A549 (cell line): Measurements from ENCODE around the gene PTPN1. TPM values are rescaled to one million over a fixed set of nuclear protein-coding genes. Genes with fewer than 3 reads are reported as not detected.

ENCODE experiments used
- ATAC-seq, 2 experiments: fragments of 200-7000 bp in 1 of 2; fragments of >200 bp in 1 of 2; cut with Nextera tagmentation in 1 of 2; cut with Tn5 transposase in 1 of 2; 3 replicates each; pipeline versions ENCODE4 v1.8.0 to v1.9.1; 2018 to 2020; ENCODE audit warnings: mild to moderate bottlenecking in 1 of 2, moderate library complexity in 1 of 2
- CTCF ChIA-PET: fragments of 300-600 bp; sonication (Branson Sonifier 250); formaldehyde crosslinking; extraction: SDS; loops from one replicate; lab custom pipeline; 2021; ENCODE audit warnings: antibody characterized with exemption, inconsistent platforms; lab: Yijun Ruan, JAX
- POLR2A ChIA-PET: fragments of 350-600 bp; formaldehyde crosslinking; extraction: SDS; loops from one replicate; lab custom pipeline; 2021; ENCODE audit warnings: antibody characterized with exemption, inconsistent platforms; lab: Yijun Ruan, JAX
- DNase-seq, 2 experiments: peaks; one replicate each; pipeline versions ENCODE4 v3.0.0 to v3.0.0-alpha.2; 2011 to 2016; ENCODE audit warnings: low read depth in 1 of 2, low spot score in 1 of 2
- FAIRE-seq: peaks from 2 replicates; lab custom pipeline; 2011; peaks lifted over from hg19 to GRCh38; lab: Jason Lieb, UNC
- H3K27ac ChIP-seq, 2 experiments: fragments of >200 bp; sonication (Bioruptor Twin); formaldehyde crosslinking; 3 replicates each; pipeline ENCODE4 v1.5.1; 2016 to 2017
- H3K4me1 ChIP-seq: fragments of >200 bp; sonication (Bioruptor Twin); formaldehyde crosslinking; 3 replicates; pipeline ENCODE4 v1.6.1; 2016
- H3K4me2 ChIP-seq: fragments of >200 bp; sonication (Bioruptor Twin); formaldehyde crosslinking; 3 replicates; pipeline ENCODE4 v1.6.1; 2016
- H3K4me3 ChIP-seq: fragments of >200 bp; sonication (Bioruptor Twin); formaldehyde crosslinking; 3 replicates; pipeline ENCODE4 v1.5.1; 2016
- H3K9me3 ChIP-seq: fragments of >200 bp; sonication (Bioruptor Twin); formaldehyde crosslinking; 3 replicates; pipeline ENCODE4 v1.6.1; 2016
- BHLHE40 ChIP-seq: IDR thresholded peaks from 2 replicates; pipeline ENCODE4 v1.6.1; 2012; ENCODE audit warnings: low read depth, low read length, inconsistent platforms
- CBX2 ChIP-seq: fragments of 200-600 bp; sonication (generic); IDR thresholded peaks from 2 replicates; pipeline ENCODE4 v1.6.1; 2016; ENCODE audit warnings: low read depth, mild to moderate bottlenecking, borderline replicate concordance
- CBX8 ChIP-seq: fragments of 200-600 bp; sonication (generic); IDR thresholded peaks from 2 replicates; pipeline ENCODE4 v1.6.1; 2016
- CEBPB ChIP-seq, 2 experiments: fragments of >200 bp in 1 of 2; sonication (Bioruptor Twin) in 1 of 2; formaldehyde crosslinking in 1 of 2; IDR thresholded peaks; 2 replicates each; pipeline ENCODE4 v1.6.1; 2012 to 2016
- CHD4 ChIP-seq: fragments of 200-600 bp; sonication (generic); IDR thresholded peaks from 2 replicates; pipeline ENCODE4 v1.6.1; 2016; ENCODE audit warnings: antibody characterized with exemption, mild to moderate bottlenecking, borderline replicate concordance
- EP300 ChIP-seq, 2 experiments: fragments of >200 bp; sonication (Bioruptor Twin); formaldehyde crosslinking; IDR thresholded peaks; 2 replicates in 1 of 2; 3 replicates in 1 of 2; pipeline ENCODE4 v1.6.1; 2016 to 2017
- FOSB ChIP-seq: fragments of 250-450 bp; sonication (Bioruptor Pico); IDR thresholded peaks from 2 replicates; pipeline ENCODE4 v1.5.0; 2020; ENCODE audit warnings: mild to moderate bottlenecking, moderate library complexity
- FOSL2 ChIP-seq, 2 experiments: fragments of 450-650 bp in 1 of 2; fragments of >200 bp in 1 of 2; sonication (Bioruptor Twin) in 1 of 2; formaldehyde crosslinking; IDR thresholded peaks; 2 replicates each; pipeline versions ENCODE4 v1.5.0 to v1.6.1; 2016 to 2020; ENCODE audit warnings: mild to moderate bottlenecking in 1 of 2, moderate library complexity in 1 of 2
- HDAC2 ChIP-seq: fragments of 200-600 bp; sonication (generic); IDR thresholded peaks from 2 replicates; pipeline ENCODE4 v1.6.1; 2016
- HOXA7 ChIP-seq: fragments of 250-450 bp; sonication (Bioruptor Pico); IDR thresholded peaks from 2 replicates; pipeline ENCODE4 v1.5.0; 2020; ENCODE audit warnings: mild to moderate bottlenecking, moderate library complexity
- HOXB5 ChIP-seq: fragments of 250-450 bp; sonication (Bioruptor Pico); IDR thresholded peaks from 2 replicates; pipeline ENCODE4 v1.5.0; 2020; ENCODE audit warnings: mild to moderate bottlenecking, moderate library complexity
- KDM1A ChIP-seq: fragments of 200-600 bp; sonication (generic); IDR thresholded peaks from 2 replicates; pipeline ENCODE4 v1.6.1; 2016; ENCODE audit warnings: low read depth, mild to moderate bottlenecking
- NR3C1 ChIP-seq: fragments of >200 bp; sonication (Bioruptor Twin); formaldehyde crosslinking; IDR thresholded peaks from 3 replicates; pipeline ENCODE4 v1.6.1; 2017
- ZSCAN20 ChIP-seq: fragments of 250-450 bp; sonication (Bioruptor Pico); IDR thresholded peaks from 2 replicates; pipeline ENCODE4 v1.8.0; 2022; ENCODE audit warnings: mild to moderate bottlenecking, moderate library complexity
- WGBS: methylation state at CpG from one replicate; pipeline ENCODE4 v1.1.6; 2017; ENCODE audit errors: missing lambda C conversion rate; 5-methylcytosine and 5-hydroxymethylcytosine counted together
- polyA plus RNA-seq, 4 experiments: library from polyadenylated mRNA; depleted of rRNA in 3 of 4; stranded (reverse); fragments of >200 nt; fragmentation: RNase III in 1 of 4; extraction: RNeasy Plus Mini Kit Qiagen cat#74134 plus additional on column Dnase treatment in 1 of 4; gene quantifications; 2 replicates in 3 of 4; 3 replicates in 1 of 4; pipeline ENCODE4 v1.2.3, GENCODE V29; 2011 to 2017
- TF ChIP-seq, protein P1 (sequence below): fragments of 250-450 bp; sonication (Bioruptor Pico); IDR thresholded peaks from 2 replicates; pipeline ENCODE4 v1.5.0; 2020; ENCODE audit warnings: low read depth, mild to moderate bottlenecking, moderate library complexity
- TF ChIP-seq, protein P2 (sequence below): fragments of 200-600 bp; sonication (generic); IDR thresholded peaks from 2 replicates; pipeline ENCODE4 v1.6.1; 2016; ENCODE audit warnings: antibody characterized with exemption, mild to moderate bottlenecking, moderate library complexity
- TF ChIP-seq, protein P3 (sequence below): IDR thresholded peaks from 2 replicates; pipeline ENCODE4 v1.6.1; 2012; ENCODE audit warnings: low read depth, borderline replicate concordance
- TF ChIP-seq, protein P4 (sequence below): fragments of 450-650 bp; IDR thresholded peaks from 2 replicates; pipeline ENCODE4 v1.6.1; 2014; ENCODE audit warnings: antibody characterized with exemption
- TF ChIP-seq, protein P5 (sequence below): fragments of >200 bp; sonication (Bioruptor Twin); formaldehyde crosslinking; IDR thresholded peaks from 3 replicates; pipeline ENCODE4 v1.5.1; 2016

PTPN1 gene
- polyA plus RNA-seq, 2 of the 4 experiments (the other 2 are of a cell fraction) = 23.2 to 24.3 TPM

DNA sequence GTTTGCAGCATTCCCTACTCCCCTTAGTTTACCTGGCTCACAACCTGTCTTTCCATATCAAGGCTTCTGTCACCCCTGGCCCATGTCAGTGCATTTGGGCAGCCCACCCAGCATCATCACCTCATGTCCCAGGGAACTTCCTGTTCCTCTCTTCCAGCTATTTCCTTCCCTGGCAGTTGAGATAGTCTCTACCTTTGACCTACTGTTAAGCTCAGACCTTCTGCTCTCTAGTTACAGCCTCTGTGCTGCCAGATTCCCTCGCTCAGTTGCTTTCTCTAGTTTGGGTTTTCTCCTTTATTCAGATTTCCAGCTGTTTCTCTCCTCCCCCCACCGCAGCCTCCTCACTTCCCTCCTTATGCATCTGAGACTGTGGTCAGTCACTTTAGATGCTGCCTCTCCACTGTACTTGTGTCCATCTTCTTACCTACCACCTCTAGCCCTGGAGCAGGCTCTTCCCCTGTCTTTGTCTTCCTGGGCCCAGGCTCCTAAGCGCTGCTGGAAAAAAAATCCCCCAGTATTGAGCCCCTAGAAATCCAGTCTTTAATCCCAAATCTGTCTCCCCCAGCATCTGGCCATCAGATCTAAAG is 16.3 kb downstream of the PTPN1 start:
- no peak for ATAC-seq
- H3K4me2 ChIP-seq = no peak overlapping the region

DNA sequence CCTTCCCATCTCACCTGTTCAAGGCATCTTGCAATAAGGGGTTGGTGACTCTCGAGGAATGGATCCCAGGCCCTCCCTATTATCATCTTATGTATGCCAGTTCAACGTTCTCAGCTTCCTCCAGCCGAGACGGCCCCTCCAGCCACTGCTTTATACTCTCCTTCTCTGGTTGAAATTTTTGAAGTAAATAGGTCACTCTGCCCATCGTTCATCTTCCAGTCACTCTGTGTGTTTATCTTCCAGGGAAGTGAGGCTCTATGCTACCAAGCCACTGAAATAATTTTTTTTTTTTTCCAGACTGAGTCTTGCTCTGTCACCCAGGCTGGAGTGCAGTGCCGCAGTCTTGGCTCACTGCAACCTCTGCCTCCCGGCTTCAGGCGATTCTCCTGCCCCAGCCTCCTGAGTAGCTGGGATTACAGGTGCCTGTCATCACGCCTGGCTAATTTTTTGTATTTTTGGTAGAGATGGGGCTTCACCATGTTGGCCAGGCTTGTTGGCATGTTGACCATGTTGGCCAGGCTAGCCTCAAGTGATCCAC is 17.0 kb downstream of the PTPN1 start:
- ATAC-seq (no peak), FAIRE-seq (no peak), DNase-seq (no peak)
- WGBS = 94% methylated on average over 9 of the region's 9 CpGs
- TF ChIP-seq, protein P1, sequence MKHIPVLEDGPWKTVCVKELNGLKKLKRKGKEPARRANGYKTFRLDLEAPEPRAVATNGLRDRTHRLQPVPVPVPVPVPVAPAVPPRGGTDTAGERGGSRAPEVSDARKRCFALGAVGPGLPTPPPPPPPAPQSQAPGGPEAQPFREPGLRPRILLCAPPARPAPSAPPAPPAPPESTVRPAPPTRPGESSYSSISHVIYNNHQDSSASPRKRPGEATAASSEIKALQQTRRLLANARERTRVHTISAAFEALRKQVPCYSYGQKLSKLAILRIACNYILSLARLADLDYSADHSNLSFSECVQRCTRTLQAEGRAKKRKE (CRISPR knock-in tag) = no peak
- TF ChIP-seq FOSL2 (IDR thresholded peaks at IDR 0.05) (no peak), FOSL2 (CRISPR knock-in tag; IDR thresholded peaks at IDR 0.05) (no peak), CBX2 (no peak)
- CTCF ChIA-PET = interaction anchor here (0.7 to 1.3 kb wide), 4 partner anchors 9 to 348 kb away, joined by 3 to 5 read pairs (median 3); no protein-coding TSS in a partner anchor
- Histone ChIP-seq H3K4me2 (no peak overlapping the region), H3K4me3 (no peak overlapping the region), H3K4me1 (no peaks in the 10 kb centered on the region), H3K9me3 (no peaks in the 10 kb centered on the region), H3K27ac (no peak overlapping the region)
- POLR2A ChIA-PET = no interaction called here

More for the DNA sequence above, 16.3 kb downstream of the PTPN1 start:
- H3K4me3 ChIP-seq = no peak overlapping the region
- DNase-seq = no peak
- H3K9me3 ChIP-seq = no peaks in the 10 kb centered on the region
- TF ChIP-seq FOSB (CRISPR knock-in tag) (no peak), CEBPB (IDR thresholded peaks at IDR 0.05) (no peak), BHLHE40 (no peak), HOXA7 (no peak), KDM1A (no peak), HOXB5 (CRISPR knock-in tag) (no peak), EP300 (IDR thresholded peaks at IDR 0.05) (no peak), NR3C1 (no peak), CBX8 (no peak)
- TF ChIP-seq, protein P2, sequence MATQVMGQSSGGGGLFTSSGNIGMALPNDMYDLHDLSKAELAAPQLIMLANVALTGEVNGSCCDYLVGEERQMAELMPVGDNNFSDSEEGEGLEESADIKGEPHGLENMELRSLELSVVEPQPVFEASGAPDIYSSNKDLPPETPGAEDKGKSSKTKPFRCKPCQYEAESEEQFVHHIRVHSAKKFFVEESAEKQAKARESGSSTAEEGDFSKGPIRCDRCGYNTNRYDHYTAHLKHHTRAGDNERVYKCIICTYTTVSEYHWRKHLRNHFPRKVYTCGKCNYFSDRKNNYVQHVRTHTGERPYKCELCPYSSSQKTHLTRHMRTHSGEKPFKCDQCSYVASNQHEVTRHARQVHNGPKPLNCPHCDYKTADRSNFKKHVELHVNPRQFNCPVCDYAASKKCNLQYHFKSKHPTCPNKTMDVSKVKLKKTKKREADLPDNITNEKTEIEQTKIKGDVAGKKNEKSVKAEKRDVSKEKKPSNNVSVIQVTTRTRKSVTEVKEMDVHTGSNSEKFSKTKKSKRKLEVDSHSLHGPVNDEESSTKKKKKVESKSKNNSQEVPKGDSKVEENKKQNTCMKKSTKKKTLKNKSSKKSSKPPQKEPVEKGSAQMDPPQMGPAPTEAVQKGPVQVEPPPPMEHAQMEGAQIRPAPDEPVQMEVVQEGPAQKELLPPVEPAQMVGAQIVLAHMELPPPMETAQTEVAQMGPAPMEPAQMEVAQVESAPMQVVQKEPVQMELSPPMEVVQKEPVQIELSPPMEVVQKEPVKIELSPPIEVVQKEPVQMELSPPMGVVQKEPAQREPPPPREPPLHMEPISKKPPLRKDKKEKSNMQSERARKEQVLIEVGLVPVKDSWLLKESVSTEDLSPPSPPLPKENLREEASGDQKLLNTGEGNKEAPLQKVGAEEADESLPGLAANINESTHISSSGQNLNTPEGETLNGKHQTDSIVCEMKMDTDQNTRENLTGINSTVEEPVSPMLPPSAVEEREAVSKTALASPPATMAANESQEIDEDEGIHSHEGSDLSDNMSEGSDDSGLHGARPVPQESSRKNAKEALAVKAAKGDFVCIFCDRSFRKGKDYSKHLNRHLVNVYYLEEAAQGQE = no peak
- TF ChIP-seq, protein P3, sequence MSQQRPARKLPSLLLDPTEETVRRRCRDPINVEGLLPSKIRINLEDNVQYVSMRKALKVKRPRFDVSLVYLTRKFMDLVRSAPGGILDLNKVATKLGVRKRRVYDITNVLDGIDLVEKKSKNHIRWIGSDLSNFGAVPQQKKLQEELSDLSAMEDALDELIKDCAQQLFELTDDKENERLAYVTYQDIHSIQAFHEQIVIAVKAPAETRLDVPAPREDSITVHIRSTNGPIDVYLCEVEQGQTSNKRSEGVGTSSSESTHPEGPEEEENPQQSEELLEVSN = no peak
- no peak for FAIRE-seq
- CTCF ChIA-PET = interaction anchor here (1.0 to 1.8 kb wide), 5 partner anchors 10 to 62 kb away, joined by 3 to 5 read pairs (median 3); no protein-coding TSS in a partner anchor
- POLR2A ChIA-PET = no interaction called here
- 94% methylated on average over 3 of the region's 3 CpGs for WGBS
- no peak overlapping the region for H3K27ac ChIP-seq
- no peaks in the 10 kb centered on the region for H3K4me1 ChIP-seq

DNA sequence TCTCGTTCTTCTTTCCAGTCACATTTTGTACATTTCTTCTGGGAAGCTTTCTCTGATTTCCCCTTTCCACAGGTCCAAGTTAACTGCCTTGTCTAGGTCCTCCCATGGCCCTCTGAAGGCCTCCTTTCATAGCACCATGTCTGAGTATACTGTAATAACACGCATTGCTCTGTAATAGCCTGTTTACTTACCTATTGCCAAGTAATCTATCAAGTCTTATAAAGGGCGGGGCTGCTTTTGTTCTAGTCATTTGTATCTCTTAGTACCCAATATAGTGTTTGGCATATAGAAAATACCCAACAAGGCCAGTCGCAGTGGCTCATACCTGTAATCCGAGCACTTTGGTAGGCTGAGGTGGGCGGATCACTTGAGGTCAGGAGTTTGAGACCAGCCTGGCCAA is 17.9 kb downstream of the PTPN1 start:
- H3K4me3 ChIP-seq = no peak overlapping the region
- TF ChIP-seq, protein P4, sequence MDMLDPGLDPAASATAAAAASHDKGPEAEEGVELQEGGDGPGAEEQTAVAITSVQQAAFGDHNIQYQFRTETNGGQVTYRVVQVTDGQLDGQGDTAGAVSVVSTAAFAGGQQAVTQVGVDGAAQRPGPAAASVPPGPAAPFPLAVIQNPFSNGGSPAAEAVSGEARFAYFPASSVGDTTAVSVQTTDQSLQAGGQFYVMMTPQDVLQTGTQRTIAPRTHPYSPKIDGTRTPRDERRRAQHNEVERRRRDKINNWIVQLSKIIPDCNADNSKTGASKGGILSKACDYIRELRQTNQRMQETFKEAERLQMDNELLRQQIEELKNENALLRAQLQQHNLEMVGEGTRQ = no peak
- TF ChIP-seq CBX2 (no peak), CHD4 (no peak), ZSCAN20 (CRISPR knock-in tag) (no peak), HOXB5 (CRISPR knock-in tag) (no peak), HDAC2 (no peak)
- TF ChIP-seq, protein P5, sequence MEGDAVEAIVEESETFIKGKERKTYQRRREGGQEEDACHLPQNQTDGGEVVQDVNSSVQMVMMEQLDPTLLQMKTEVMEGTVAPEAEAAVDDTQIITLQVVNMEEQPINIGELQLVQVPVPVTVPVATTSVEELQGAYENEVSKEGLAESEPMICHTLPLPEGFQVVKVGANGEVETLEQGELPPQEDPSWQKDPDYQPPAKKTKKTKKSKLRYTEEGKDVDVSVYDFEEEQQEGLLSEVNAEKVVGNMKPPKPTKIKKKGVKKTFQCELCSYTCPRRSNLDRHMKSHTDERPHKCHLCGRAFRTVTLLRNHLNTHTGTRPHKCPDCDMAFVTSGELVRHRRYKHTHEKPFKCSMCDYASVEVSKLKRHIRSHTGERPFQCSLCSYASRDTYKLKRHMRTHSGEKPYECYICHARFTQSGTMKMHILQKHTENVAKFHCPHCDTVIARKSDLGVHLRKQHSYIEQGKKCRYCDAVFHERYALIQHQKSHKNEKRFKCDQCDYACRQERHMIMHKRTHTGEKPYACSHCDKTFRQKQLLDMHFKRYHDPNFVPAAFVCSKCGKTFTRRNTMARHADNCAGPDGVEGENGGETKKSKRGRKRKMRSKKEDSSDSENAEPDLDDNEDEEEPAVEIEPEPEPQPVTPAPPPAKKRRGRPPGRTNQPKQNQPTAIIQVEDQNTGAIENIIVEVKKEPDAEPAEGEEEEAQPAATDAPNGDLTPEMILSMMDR = no peak
- H3K4me1 ChIP-seq = no peaks in the 10 kb centered on the region
- DNase-seq = no peak
- no peak overlapping the region for H3K4me2 ChIP-seq
- CTCF ChIA-PET = no interaction called here
- POLR2A ChIA-PET = no interaction called here
- no peak overlapping the region for H3K27ac ChIP-seq
- WGBS = 94% methylated on average over 6 of the region's 6 CpGs
- no peak for ATAC-seq
- no peak for FAIRE-seq
- H3K9me3 ChIP-seq = no peaks in the 10 kb centered on the region
